Astrocyte (in vitro differentiated cells and primary cell): ENCODE data around the gene WASHC3. TPM values are rescaled to one million over a fixed set of nuclear protein-coding genes. Genes with fewer than 3 reads are reported as not detected.

Experiments used
- DNase-seq: peaks from one replicate; pipeline ENCODE4 v3.0.0-alpha.2; 2010; ENCODE audit warnings: low read depth
- FAIRE-seq: peaks from 2 replicates; lab custom pipeline; 2011; peaks lifted over from hg19 to GRCh38; lab: Jason Lieb, UNC
- H2AFZ ChIP-seq: 2 replicates; pipeline ENCODE4 v1.6.0; 2012; ENCODE audit warnings: low read depth, low read length, inconsistent platforms
- H3K27ac ChIP-seq: 2 replicates; pipeline ENCODE4 v1.5.1; 2011; ENCODE audit warnings: low read depth, low read length, inconsistent platforms
- H3K27me3 ChIP-seq: 2 replicates; pipeline ENCODE4 v1.6.0; 2011; ENCODE audit warnings: low read length, inconsistent platforms; ENCODE audit not compliant: insufficient read depth
- H3K36me3 ChIP-seq: 2 replicates; pipeline ENCODE4 v1.5.1; 2011; ENCODE audit warnings: low read length, inconsistent platforms; ENCODE audit not compliant: insufficient read depth
- H3K4me1 ChIP-seq: 2 replicates; pipeline ENCODE4 v1.5.1; 2011; ENCODE audit warnings: low read length, inconsistent platforms; ENCODE audit not compliant: insufficient read depth
- H3K4me2 ChIP-seq: 2 replicates; pipeline ENCODE4 v1.6.0; 2012; ENCODE audit warnings: low read length, inconsistent platforms
- H3K4me3 ChIP-seq: 2 replicates; pipeline ENCODE4 v1.5.1; 2011; ENCODE audit warnings: low read depth, mild to moderate bottlenecking, low read length, inconsistent platforms; ENCODE audit not compliant: insufficient read depth
- H3K79me2 ChIP-seq: 2 replicates; pipeline ENCODE4 v1.6.0; 2012; ENCODE audit warnings: mild to moderate bottlenecking, low read length, inconsistent platforms; ENCODE audit not compliant: insufficient read depth
- H3K9ac ChIP-seq: 2 replicates; pipeline ENCODE4 v1.6.0; 2012; ENCODE audit warnings: mild to moderate bottlenecking, low read length, inconsistent platforms
- H3K9me3 ChIP-seq: 2 replicates; pipeline ENCODE4 v1.5.1; 2012; ENCODE audit warnings: low read depth, mild to moderate bottlenecking, low read length, inconsistent platforms; ENCODE audit not compliant: insufficient read depth
- H4K20me1 ChIP-seq: 2 replicates; pipeline ENCODE4 v1.6.0; 2012; ENCODE audit warnings: low read length, inconsistent platforms; ENCODE audit not compliant: insufficient read depth
- H3K27ac Mint-ChIP-seq: one replicate; pipeline ENCODE4 v1.8.0; 2021; ENCODE audit warnings: mild to moderate bottlenecking, mixed read lengths; ENCODE audit not compliant: unreplicated experiment
- H3K27me3 Mint-ChIP-seq: one replicate; pipeline ENCODE4 v1.8.0; 2021; ENCODE audit warnings: low read depth, mixed read lengths; ENCODE audit not compliant: unreplicated experiment
- H3K36me3 Mint-ChIP-seq: one replicate; pipeline ENCODE4 v1.8.0; 2021; ENCODE audit warnings: low read depth, mixed read lengths; ENCODE audit not compliant: unreplicated experiment
- H3K4me1 Mint-ChIP-seq: one replicate; pipeline ENCODE4 v1.8.0; 2021; ENCODE audit warnings: low read depth, mixed read lengths; ENCODE audit not compliant: unreplicated experiment
- H3K4me3 Mint-ChIP-seq: one replicate; pipeline ENCODE4 v1.8.0; 2021; ENCODE audit warnings: mild to moderate bottlenecking, moderate library complexity, mixed read lengths; ENCODE audit not compliant: unreplicated experiment
- H3K9me3 Mint-ChIP-seq: one replicate; pipeline ENCODE4 v1.8.0; 2021; ENCODE audit warnings: mild to moderate bottlenecking, mixed read lengths; ENCODE audit not compliant: unreplicated experiment
- EZH2 ChIP-seq: IDR thresholded peaks from 2 replicates; pipeline ENCODE4 v1.6.1; 2012; ENCODE audit warnings: mild to moderate bottlenecking, low read length, inconsistent platforms; ENCODE audit not compliant: insufficient read depth
- total RNA-seq: library from RNA; stranded (reverse); gene quantifications from 2 replicates; pipeline ENCODE4 v1.2.1, GENCODE V29; 2021
- TF ChIP-seq, protein P1 (sequence below): IDR thresholded peaks from 2 replicates; pipeline ENCODE4 v1.5.1; 2011; ENCODE audit warnings: low read depth, mild to moderate bottlenecking, inconsistent platforms, low read length, moderate library complexity; ENCODE audit not compliant: insufficient read depth

Gene WASHC3
- total RNA-seq, 1 donor from 2014 or later = 22.6 TPM

DNA sequence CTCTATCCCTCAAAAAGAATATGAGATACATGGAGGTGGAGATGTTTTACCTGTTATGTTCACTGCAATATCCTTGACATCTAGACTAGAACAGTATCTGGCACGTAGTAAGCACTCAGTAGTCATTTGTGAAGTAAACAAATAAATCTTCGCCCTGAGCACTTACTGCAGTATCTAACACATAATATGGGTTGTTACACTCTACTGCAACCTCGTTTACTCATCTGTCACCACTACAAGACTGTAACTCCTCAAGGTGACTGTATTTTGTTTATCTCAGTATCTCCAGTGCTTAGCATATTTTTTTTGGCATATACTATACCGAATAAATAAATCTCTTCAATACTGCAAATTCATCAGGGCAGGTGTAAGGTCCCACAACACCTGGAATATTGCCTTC is 66.1 kb downstream of the WASHC3 start:
- Mint-ChIP-seq H3K4me1 (no peaks in the 10 kb centered on the region), H3K4me3 (no peak overlapping the region), H3K27me3 (no peaks in the 10 kb centered on the region), H3K9me3 (no peaks in the 10 kb centered on the region), H3K27ac (no peak overlapping the region), H3K36me3 (no peaks in the 10 kb centered on the region)
- Histone ChIP-seq H2AFZ (no peak overlapping the region), H3K36me3 (no peaks in the 10 kb centered on the region), H3K9me3 (no peaks in the 10 kb centered on the region), H3K4me3 (no peak overlapping the region), H3K4me1 (no peaks in the 10 kb centered on the region), H3K9ac (no peak overlapping the region), H3K27me3 (no peaks in the 10 kb centered on the region), H3K79me2 (no peaks in the 10 kb centered on the region), H3K27ac (no peak overlapping the region), H3K4me2 (no peak overlapping the region), H4K20me1 (no peaks in the 10 kb centered on the region)
- DNase-seq (no peak), FAIRE-seq (no peak)
- TF ChIP-seq, protein P1, sequence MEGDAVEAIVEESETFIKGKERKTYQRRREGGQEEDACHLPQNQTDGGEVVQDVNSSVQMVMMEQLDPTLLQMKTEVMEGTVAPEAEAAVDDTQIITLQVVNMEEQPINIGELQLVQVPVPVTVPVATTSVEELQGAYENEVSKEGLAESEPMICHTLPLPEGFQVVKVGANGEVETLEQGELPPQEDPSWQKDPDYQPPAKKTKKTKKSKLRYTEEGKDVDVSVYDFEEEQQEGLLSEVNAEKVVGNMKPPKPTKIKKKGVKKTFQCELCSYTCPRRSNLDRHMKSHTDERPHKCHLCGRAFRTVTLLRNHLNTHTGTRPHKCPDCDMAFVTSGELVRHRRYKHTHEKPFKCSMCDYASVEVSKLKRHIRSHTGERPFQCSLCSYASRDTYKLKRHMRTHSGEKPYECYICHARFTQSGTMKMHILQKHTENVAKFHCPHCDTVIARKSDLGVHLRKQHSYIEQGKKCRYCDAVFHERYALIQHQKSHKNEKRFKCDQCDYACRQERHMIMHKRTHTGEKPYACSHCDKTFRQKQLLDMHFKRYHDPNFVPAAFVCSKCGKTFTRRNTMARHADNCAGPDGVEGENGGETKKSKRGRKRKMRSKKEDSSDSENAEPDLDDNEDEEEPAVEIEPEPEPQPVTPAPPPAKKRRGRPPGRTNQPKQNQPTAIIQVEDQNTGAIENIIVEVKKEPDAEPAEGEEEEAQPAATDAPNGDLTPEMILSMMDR = no peak
- no peak for TF ChIP-seq EZH2

DNA sequence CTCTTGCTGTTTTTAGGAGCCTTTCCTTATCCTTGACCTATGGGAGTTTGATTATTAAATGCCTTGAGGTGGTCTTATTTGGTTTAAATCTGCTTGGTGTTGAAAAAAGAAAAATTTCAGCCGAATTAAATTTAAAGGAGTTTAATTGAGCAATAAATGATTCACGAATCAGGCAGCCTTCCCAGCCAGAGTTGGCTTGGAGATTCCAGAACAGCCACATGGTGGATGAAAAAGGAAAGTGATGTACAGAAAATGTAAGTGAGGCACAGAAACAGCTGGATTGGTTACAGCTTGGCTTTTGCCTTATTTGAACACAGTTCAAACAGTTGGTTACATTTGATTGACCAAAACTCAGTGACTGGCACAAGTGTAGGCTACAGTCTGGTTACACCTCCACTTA is 69.7 kb downstream of the WASHC3 start:
- FAIRE-seq (no peak), DNase-seq (no peak)
- no peak overlapping the region for H2AFZ ChIP-seq
- Mint-ChIP-seq H3K4me3 (no peak overlapping the region), H3K27ac (no peak overlapping the region), H3K27me3 (no peaks in the 10 kb centered on the region), H3K9me3 (no peaks in the 10 kb centered on the region), H3K36me3 (no peaks in the 10 kb centered on the region), H3K4me1 (no peaks in the 10 kb centered on the region)
- no peaks in the 10 kb centered on the region for H3K27me3 ChIP-seq
- H3K27ac ChIP-seq = no peak overlapping the region
- H3K36me3 ChIP-seq = no peaks in the 10 kb centered on the region
- H3K79me2 ChIP-seq = no peaks in the 10 kb centered on the region
- no peak overlapping the region for H3K4me2 ChIP-seq
- no peak overlapping the region for H3K4me3 ChIP-seq
- no peaks in the 10 kb centered on the region for H3K9me3 ChIP-seq
- H4K20me1 ChIP-seq = no peaks in the 10 kb centered on the region
- no peaks in the 10 kb centered on the region for H3K4me1 ChIP-seq
- TF ChIP-seq, protein P1 = no peak
- TF ChIP-seq EZH2 = no peak
- H3K9ac ChIP-seq = no peak overlapping the region

DNA sequence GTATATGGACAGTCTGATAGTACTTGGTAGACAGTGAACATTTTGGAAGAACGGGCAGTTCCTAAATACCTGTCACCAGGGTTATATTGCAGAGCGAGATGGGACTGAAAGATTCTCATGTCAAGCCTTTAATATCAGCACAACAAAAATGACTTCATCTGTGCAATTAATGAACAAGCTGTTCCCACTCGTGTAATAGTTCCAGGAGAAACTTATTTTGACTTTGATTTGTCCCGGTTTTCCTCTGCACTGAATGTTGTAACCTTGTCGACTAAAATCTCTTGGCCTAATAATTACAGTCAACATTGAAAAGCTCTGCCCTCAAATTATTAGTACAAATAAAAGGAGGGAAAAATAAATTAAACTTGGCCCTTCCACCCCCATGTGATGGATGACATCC is 79.5 kb downstream of the WASHC3 start:
- H3K4me3 Mint-ChIP-seq = no peak overlapping the region
- no peak overlapping the region for H3K4me3 ChIP-seq
- H3K9ac ChIP-seq = no peak overlapping the region
- no peaks in the 10 kb centered on the region for H3K36me3 Mint-ChIP-seq
- no peak overlapping the region for H3K27ac Mint-ChIP-seq
- no peaks in the 10 kb centered on the region for H3K9me3 Mint-ChIP-seq
- H3K4me1 Mint-ChIP-seq = no peaks in the 10 kb centered on the region
- H3K27me3 ChIP-seq = no peaks in the 10 kb centered on the region
- no peaks in the 10 kb centered on the region for H3K9me3 ChIP-seq
- FAIRE-seq (no peak), DNase-seq (no peak)
- no peak overlapping the region for H2AFZ ChIP-seq
- H4K20me1 ChIP-seq = no peaks in the 10 kb centered on the region
- no peaks in the 10 kb centered on the region for H3K79me2 ChIP-seq
- TF ChIP-seq, protein P1 = no peak
- no peak for TF ChIP-seq EZH2
- no peaks in the 10 kb centered on the region for H3K4me1 ChIP-seq
- H3K36me3 ChIP-seq = no peaks in the 10 kb centered on the region
- H3K27me3 Mint-ChIP-seq = no peaks in the 10 kb centered on the region
- no peak overlapping the region for H3K4me2 ChIP-seq
- H3K27ac ChIP-seq = no peak overlapping the region
